Dedifferentiated amniotic fluid mesenchymal stem cell (primary cell): ENCODE results near the gene MAGI2.

Source experiments
- DNase-seq: peaks from one replicate; pipeline ENCODE4 v3.0.0-alpha.2; 2016; ENCODE audit errors: extremely low spot score

MAGI2 gene

DNA sequence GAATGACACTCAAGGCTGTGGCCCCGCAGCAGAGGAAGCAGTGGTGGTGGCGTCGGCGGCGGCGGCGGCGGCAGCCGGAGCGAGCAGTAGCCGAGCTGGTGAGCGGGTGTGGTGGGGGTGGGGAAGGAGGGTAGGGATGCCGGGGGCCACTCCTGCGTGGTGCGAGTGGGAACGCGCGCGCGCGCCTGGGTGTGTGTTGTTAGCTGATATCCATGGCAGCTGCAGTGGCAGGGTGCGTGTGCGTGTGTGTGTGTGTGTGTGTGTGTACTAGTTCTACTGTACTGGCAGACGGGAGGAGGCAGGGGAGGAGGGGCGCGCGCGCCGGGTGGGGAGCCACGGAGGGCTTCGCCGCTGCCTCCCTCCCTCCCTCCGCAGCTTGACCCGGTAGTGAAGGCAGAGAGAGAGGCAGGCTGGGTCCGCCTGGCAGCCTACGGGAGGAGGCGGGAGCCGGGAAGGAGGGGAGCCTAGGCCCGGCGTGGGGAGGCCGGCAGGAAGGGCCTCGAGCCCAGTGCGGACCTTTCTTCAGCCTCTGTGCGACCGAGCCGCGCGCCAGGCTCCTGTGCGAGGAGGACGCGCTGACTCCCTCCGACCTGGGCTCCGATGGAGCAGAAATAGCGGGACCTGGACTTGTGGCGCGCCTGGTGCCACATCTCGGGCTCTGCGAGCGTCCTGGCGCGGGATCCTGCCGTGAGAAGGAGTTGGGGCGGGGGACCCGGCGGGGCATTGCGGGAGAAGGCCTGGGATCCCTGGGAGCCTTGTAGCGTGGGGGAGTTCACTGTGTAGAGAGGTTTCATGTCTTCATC lies at the start of gene MAGI2:
Gene MAGI2 (minus strand): TSS at position 110 of the 803 bp plus-strand sequence. CDS start 347 bp downstream, outside the sequence.
- DNase-seq: peak; percentile 82

DNA sequence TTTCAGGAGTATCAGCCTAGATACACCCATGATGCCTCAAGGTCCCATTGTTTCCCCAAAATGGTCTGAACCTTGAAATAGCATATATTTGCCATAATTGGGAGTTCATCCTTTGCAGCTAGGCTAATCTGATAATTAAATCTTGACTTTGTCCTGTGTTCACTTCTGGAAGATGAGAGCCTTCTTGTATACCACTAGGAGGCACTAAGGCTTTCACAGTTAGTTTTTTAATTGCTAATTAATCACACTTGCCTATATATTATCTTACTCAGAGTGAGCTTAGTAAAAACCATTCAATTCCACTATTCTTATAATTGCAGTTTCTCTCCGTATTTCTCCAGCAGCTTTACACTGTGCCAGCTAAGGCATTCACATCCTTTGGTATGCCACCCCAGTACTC lies 48.7 kb upstream of the MAGI2 start:
- DNase-seq: no peak

DNA sequence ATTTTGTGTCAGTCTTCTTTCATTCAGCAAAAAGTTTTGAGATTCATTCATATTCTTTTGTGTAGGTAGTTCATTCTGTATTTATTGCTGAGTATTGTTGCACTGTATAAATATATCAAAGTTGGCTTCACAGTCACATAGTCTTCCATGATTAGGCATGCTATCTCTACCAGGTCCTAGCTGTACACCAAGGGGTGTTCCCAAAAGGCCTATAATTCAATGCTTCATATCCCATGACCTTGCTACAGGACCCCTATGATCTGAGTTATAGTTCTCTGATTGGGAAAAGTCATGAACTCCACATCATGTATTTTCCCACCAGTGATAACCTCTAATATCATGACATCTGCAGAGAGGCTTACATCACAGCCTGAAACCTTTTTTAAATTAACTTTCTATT lies 47.3 kb upstream of the MAGI2 start:
- DNase-seq: no peak

DNA sequence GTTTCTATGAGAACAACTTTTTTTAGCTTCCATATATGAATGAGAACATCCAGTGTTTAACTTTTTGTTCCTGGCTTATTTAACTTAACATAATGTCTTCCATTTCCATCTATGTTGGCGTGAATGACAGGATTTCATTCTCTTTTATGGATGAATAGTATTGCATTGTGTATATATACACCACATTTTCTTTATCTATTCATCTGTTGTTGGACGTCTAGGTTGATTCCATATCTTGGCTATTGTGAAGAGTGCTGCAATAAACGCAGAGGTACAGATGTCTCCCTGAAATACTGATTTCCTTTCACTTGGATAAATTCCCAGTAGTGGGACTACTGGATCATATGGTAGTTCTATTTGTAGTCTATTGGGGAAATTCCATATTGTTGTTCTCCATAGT lies 44.3 kb upstream of the MAGI2 start:
- DNase-seq: no peak

DNA sequence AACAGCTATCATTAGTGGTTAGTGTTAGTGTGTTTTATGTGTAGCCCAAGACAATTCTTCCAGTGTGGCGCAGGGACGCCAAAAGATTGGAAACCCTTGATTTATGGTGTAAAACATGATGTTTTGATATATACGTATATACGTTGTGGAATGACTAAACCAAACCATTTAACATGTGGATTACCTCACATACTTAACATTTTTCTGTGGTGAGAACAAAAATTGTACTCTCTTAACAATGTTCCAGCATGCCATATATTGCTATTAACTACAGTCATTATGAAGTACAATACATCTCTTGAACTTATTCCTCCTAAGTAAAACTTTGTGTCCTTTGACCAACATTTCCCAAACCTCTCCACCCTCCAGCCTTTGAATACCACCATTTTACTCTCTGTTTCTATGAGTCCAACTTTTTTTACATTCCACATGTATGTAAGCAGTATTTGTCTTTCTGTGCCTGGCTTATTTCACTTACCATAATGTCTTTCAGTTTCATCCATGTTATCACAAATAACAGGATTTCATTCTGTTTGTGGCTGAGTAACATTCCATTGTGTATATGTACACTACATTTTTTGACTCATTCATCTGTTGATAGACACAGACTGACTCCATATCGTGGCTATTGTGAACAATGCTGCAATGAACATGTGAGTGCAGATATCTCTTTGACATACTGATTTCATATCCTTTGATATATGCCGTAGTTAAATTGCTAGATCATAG lies 42.2 kb upstream of the MAGI2 start:
- DNase-seq: peak; percentile 43

DNA sequence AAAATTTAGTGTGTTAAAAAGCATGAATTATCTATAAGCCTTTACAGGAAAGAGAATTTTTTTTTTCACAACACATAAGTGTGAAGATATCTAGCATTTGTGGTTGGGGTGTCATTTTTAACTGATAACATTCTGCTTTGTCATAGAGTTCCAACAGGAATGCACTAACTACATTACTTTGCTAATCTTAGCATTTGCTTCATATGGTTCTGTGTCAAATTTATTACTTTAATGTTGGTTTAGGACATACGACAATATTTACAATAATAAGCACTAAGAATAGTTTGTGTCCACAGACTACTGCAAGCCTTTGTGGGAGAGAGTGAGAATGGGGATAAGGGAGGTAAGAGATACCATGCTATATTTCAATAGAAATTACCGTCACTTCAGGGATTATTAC lies 40.6 kb upstream of the MAGI2 start:
- DNase-seq: no peak

DNA sequence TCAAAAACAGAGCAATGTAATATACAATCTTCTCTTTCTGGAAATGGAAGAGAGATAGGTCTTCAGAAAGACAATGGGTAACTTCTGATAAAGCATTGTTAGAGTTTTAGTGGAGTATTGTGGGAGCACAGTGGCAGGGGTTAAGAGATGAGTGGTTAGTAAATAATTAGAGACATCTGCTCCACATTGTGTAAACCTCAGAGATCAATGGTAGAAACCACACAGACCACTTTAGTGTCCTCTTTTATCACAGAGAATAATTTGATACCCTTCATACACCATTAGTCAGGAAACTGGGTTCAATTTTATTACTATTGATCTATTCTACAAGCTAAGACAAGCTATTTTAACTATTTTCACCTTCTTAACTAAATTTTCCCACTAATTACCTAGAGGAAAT lies 35.9 kb upstream of the MAGI2 start:
- DNase-seq: no peak

DNA sequence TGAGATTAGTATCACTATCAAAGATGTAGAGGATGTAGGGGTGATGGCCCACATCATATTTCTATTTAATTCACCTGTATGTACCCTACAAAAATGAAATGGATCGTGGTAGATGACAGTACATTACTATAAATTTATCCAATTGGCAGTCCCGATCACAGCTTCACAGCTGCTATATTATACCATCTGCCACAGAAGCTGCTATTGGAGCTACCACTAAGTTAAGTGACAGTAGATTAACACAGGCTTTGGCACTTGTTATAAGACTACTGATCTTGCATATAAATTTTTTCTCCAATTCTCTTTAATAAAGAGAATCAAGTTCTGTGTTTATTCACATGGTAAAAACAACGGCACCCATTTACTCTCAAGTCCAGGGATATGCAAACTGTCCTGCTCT lies 24.9 kb upstream of the MAGI2 start:
- DNase-seq: no peak

DNA sequence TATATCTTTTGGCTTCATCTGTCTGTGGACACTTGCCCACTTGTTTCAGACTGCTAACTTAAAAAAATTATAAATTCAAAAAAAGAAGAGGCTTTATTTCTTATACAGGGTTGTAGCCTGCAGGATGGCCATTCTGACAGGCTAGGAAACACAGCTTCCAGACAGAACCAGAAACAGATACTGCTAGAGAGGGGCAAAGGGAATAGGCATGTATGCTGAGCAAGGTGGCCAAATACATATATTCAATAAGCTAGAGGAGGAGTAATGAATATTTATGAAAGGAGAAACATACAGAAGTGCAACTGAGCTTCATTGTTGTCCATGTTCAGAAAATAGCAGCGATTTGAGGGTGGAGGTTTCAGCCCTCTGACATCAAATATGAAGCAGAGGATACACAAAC lies 22.0 kb upstream of the MAGI2 start:
- no peak for DNase-seq

DNA sequence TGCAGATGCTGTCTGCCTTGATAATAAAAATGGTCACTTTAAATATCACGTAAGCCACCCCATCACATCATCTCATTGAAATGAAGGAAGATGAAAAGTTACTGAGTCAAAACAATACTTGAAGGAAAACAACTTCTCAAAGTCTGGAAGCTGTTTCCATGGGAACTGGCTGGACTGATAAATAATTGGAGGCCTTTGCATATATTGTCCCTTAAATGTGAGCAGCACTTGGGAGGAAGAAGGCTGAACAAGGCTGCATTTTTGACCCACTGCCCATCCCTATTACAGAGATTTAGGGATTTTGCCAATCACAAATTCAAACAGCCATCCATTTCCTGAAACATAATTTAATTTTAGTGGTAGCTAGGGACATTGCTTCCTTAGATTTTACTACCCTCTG lies 18.2 kb upstream of the MAGI2 start:
- DNase-seq: no peak

DNA sequence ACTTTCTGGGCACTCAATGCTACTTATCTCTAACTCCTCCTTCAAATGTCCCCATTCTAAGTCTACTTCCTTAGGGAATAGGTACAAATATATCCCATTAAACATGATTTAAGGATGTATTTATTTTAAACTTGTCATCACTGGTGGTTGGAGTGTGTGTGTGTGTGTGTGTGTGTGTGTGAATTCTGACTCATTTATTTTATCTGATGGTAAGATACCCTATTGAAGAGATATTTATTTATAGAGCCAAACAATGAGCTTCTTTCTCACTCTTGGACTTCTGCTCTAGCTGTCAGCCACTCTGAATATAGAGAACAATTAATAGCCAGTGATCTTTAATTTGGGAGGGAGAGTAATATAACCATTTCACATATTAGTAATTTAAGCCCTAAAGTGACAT lies 17.8 kb upstream of the MAGI2 start:
- no peak for DNase-seq

DNA sequence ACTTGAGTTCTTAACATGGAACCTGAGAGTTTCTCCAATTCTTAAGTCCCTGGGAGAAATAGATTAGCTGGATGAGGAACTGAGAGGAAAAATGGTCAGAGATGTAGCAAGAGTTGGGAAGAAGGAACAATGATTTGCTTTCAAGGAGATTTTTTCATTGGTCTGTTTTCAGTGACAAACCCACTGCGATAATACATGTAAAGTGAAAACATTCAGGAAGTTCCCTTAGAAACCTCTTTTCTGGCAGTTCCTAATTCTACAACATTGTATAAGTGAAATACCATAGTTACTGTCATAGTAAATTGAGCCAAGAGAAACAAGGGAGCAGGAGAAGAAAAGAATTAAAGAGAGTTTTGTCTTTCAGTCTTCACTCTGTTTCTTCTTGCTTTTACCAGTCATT lies 12.1 kb upstream of the MAGI2 start:
- no peak for DNase-seq

DNA sequence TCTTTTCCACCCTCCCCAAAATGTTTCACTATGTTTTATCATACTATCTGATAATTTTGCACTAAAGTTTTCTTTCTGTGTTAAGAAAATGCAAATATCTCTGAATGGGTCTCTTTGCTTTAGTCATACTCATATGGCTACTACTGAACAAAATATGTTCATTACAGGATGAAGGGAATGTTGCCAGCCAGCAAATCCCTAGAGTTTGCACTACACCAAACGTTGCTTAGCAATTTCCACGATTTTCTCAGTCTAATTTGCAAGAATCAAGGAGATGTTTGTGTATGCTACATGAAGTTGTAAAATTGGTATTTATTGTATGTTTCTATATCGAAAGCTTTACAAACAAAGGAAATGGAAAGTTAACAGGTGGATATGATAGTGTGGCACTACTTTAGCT lies 10.6 kb upstream of the MAGI2 start:
- DNase-seq: no peak

DNA sequence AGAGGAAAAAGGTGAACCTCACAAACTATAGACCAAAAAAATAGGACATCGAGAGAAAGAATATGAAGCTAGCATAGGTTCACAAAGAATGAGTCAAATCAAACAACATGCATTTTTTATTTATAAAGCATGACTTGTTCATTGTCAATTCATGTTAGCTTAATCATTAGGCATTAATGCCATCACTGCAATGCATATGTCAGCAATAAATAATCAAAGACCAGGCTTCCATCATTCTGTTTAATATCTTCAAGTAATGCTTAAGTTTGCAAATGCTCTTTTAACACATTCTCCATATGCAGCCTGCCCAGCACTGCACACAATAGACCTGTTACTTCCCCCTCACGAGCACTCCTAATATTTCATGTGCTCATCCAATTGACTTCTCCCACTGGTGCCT lies 8.9 kb upstream of the MAGI2 start:
- DNase-seq: no peak

DNA sequence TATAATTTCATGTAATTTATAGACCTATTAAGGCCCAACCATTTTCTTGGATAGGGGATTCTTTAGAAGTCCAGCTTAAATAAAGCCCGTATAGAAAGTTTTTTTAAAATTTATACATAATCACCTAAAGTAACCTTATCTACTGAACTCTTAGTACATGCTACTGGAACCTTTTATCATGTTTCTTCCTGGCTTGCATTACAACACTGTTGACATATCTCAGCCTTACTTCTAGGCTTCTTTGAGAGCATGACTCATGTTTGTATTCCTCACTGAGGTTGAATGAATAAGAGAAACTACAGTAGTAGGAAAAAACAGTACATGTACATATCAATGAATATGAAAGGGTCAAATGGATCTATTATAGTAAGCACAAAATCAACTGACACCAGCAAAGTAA lies 8.2 kb upstream of the MAGI2 start:
- peak; percentile 48 for DNase-seq

DNA sequence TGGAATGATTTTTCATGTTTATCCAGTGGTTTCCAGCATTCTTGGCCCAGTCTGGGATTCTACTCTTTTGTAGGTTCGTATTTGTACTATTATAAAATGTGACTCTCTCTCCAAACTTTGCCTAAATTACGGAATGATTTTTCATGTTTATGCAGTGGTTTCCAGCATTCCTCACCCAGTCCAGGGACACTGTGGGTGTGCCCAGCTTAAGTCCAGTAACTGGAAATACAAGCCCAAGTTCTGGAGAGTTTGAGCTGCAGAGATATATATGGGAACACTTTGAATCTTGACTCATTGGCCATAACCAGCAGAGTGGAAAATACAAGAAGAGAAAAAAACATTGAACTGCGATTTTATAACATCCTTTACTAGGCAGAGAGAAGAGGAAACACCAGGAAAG lies 5.9 kb upstream of the MAGI2 start:
- DNase-seq: peak; percentile 44

DNA sequence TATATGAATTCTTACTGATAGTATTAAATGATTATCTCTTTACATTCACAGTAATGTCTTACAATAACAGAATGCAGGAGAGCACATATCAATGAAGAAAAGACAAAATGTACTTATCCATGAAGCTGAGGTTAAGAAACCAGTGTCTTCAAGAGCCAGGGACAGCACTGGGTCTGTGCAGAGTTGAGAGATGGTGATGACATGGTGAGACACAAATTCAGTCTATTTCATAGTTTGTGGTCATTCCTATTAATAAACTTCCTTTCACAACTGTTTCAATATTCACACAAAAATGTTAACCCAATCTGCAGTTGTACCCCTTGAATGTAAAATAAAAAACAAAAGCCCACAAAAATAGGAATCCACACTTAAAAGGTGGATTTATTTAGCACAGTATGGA lies 5.3 kb upstream of the MAGI2 start:
- DNase-seq: no peak

DNA sequence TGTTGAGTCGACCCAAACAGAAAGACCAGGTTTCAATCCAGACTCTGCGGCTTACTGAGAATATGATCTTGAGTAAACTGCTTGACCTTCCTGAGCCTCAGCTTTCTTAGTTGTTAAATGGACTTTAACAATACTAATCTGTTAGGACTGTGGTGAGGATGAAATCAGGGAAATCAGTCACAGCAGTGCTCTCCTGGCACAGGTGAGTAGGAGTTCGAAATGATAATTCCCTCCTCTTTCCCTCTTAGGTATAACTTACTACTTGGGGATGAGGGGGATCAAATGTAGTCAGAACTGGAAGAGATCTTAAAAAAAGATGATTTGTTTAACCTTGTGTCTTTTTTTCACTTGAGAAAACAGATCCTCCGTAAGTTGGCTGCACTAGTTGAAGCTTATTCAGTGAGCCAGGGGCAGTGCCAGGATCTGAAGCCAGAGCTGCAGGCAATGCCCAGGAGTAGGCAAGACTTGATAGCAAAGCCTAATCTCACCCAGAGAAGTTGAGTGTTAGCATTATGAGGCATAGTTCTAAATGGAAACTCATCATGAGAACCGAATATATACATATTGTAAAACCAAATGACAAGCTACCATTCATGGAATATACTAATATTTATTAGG lies 1.8 kb upstream of the MAGI2 start:
- no peak for DNase-seq

DNA sequence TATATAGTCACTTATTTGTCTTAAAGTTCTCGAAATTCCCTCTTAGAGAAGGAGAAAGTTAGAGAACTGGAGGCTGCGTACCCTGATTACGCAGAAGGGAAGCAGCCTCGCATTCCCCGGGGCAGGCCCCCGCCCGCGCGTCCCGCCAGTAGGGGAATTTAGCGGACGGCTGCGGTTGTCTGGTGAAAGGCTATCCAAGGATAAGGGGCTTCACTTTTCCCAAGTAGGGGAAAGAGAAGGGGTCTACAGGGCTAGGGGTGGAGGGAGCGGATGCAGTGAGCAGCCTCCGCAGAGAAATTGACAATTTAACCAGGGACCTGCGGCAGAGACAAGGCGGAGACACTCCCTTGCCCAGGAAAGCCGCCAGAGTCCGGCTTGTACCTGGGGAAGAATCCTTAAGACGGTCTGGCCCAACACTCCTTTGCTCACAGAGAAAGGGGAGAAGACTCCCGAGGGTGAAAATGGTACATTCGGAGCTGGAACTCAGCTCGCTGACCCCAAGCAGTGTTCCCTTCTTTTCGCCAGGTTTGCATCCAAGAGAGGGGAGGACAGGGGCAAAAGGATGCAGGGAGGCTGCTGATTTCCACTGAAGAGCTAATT lies 994 bp upstream of the MAGI2 start:
- peak; percentile 40 for DNase-seq

DNA sequence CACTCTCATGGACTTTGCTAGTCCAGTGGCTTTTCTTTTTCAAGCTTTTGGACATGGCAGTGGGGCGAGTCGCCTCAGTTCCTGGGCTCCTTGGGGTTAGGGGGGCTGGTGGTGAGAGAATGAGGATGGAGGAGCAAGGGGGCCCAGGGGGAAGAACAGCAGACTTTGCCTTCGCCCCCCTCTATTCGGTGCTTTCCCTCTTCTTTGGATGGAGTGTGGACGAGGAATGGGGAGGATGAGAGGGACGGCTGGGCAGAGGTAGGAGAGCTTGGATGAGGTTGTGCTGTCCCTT lies 255 bp downstream of the MAGI2 start:
- DNase-seq: no peak

DNA sequence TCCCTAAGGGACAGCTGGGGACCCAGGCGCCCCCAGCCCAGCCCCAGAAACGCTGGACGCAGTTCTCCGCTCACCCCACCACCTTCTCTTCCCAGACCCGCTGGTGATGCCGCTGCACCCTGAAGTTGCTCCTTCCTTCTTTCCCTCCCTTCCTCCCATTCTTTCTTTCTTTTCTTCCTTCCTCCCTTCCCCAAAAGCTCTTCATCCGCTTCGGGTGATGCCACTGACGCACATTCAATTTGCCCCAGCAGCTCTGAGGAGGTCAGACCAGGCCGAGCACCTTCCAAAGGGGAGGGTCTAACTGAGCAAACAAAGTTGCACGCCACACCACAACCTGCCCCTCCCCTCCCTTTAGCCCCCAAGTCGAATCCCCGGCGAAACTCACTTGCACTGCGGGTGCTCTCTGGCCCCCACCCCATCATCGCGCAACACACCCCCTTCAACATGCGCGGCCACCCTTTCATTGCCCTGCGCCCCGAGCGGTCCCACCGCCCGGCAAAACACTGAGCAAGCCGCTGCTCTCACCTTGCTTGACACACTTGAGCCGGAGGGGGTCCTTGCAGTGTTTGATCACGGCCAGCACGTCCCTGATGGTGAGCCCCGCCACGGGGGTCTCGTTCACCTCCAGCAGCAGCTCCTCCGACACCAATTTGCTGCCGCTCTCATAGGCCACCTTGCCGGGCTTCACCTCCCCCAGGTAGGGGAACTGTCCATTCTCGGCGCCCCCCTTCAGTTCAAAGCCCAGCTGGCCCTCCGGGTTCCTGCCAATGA lies 787 bp downstream of the MAGI2 start:
- no peak for DNase-seq

DNA sequence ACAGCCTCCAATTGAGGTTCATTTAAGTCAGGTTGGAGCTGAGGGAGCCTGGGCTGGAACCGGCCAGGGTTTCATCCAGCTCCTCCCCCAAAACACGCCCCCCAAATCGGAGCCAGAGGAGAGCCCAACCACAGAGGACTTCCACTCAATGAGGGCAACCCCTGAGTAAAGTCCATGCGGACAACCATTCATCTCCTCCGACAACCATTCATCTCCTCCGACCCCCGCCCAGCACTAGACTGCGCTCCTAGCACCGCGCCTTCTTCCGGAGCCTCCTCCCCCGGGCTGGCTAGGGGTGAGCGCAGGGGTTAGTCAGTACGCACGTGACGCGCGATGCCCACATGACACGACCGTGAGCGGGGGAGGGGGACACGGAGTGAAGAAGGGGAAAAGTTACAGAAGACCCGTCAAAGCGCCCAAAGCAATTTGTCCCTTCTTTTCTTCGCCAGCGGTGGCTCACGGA lies 1.4 kb downstream of the MAGI2 start:
- peak; percentile 77 for DNase-seq
